Tibial artery (tissue), 4 donors: ENCODE results near the gene SVIP.
A peak's percentile ranks its signal among the peaks of the same experiment; 100 is the strongest.

Experiments used
- DNase-seq, 2 donors: peaks; one replicate each; pipeline ENCODE4 v3.0.0-alpha.2; 2019
- H3K27ac ChIP-seq, 2 donors: fragments of 200-600 bp; sonication (generic) in 1 of 2; 1 replicate in 1 of 2; 2 replicates in 1 of 2; pipeline ENCODE4 v1.5.1; 2018 to 2019; ENCODE audit warnings: mild to moderate bottlenecking in 1 of 2
- H3K27me3 ChIP-seq, 2 donors: fragments of 200-600 bp; sonication (generic) in 1 of 2; one replicate each; pipeline versions ENCODE4 v1.5.1 to v1.6.0; 2016 to 2019
- H3K36me3 ChIP-seq, 3 donors: fragments of 200-600 bp; sonication (generic) in 2 of 3; one replicate each; pipeline ENCODE4 v1.5.1; 2016 to 2019; ENCODE audit warnings: mild to moderate bottlenecking in 2 of 3
- H3K4me1 ChIP-seq, 4 donors: fragments of 200-600 bp; sonication (generic) in 2 of 4; 1 replicate in 3 of 4; 2 replicates in 1 of 4; pipeline ENCODE4 v1.5.1; 2016 to 2019
- H3K4me3 ChIP-seq, 2 donors: fragments of 200-600 bp; sonication (generic) in 1 of 2; 1 replicate in 1 of 2; 2 replicates in 1 of 2; pipeline ENCODE4 v1.5.1; 2018 to 2019; ENCODE audit warnings: mild to moderate bottlenecking in 2 of 2
- H3K9me3 ChIP-seq, 3 donors: fragments of 200-600 bp; sonication (generic) in 1 of 3; one replicate each; pipeline ENCODE4 v1.5.1; 2016 to 2019
- CTCF ChIP-seq, 2 experiments: fragments of 200-600 bp in 1 of 2; fragments of 450-650 bp in 1 of 2; IDR thresholded peaks; one replicate each; pipeline ENCODE4 v1.5.1; 2017 to 2019; ENCODE audit warnings: antibody characterized with exemption in 2 of 2, mild to moderate bottlenecking in 1 of 2, moderate library complexity in 1 of 2
- intact Hi-C: fragments of 100-400 bp; cut with DNase I; formaldehyde crosslinking; loops from one replicate; pipeline ENCODE4 v1.15.0; 2023; ENCODE audit warnings: low total_unique reads

SVIP gene

GRCh38 chr11:22830082-22830414 lies 447 bp upstream of the SVIP start:
- H3K27ac ChIP-seq = peak overlapping the region in 1 of 2 donors; percentile 17
- intact Hi-C loops = no loop called here
- no peaks in the 10 kb centered on the region for H3K9me3 ChIP-seq
- peaks cover 0 to 18% (median 0%) of the 10 kb centered on the region in 4 donors for H3K4me1 ChIP-seq
- peak overlapping the region; percentile 89 for H3K4me3 ChIP-seq
- H3K36me3 ChIP-seq = peaks cover 6 to 19% (median 15%) of the 10 kb centered on the region in 3 donors
- H3K27me3 ChIP-seq = no peaks in the 10 kb centered on the region
- TF ChIP-seq CTCF (IDR thresholded peaks at IDR 0.05) = no peak
- no peak for DNase-seq

GRCh38 chr11:22828373-22828772 lies 1.2 kb downstream of the SVIP start:
- no peaks in the 10 kb centered on the region for H3K27me3 ChIP-seq
- peak overlapping the region; percentile 89 for H3K4me3 ChIP-seq
- no peak overlapping the region for H3K27ac ChIP-seq
- DNase-seq = no peak
- no peaks in the 10 kb centered on the region for H3K9me3 ChIP-seq
- peaks cover 19 to 35% (median 30%) of the 10 kb centered on the region in 3 donors for H3K36me3 ChIP-seq
- peaks cover 0 to 18% (median 0%) of the 10 kb centered on the region in 4 donors for H3K4me1 ChIP-seq
- intact Hi-C loops = no loop called here
- no peak for TF ChIP-seq CTCF (IDR thresholded peaks at IDR 0.05)

GRCh38 chr11:22822203-22822602 lies 7.4 kb downstream of the SVIP start:
- H3K4me3 ChIP-seq = no peak overlapping the region
- intact Hi-C loops = no loop called here
- no peak for DNase-seq
- H3K27me3 ChIP-seq = no peaks in the 10 kb centered on the region
- no peak for TF ChIP-seq CTCF (IDR thresholded peaks at IDR 0.05)
- H3K9me3 ChIP-seq = no peaks in the 10 kb centered on the region
- no peaks in the 10 kb centered on the region for H3K4me1 ChIP-seq
- H3K36me3 ChIP-seq = peaks cover 55 to 92% (median 86%) of the 10 kb centered on the region in 3 donors
- H3K27ac ChIP-seq = no peak overlapping the region

- no peaks in the 10 kb centered on the region for H3K36me3 ChIP-seq
- intact Hi-C loops = no loop called here
- no peak overlapping the region for H3K27ac ChIP-seq
- no peak for TF ChIP-seq CTCF (IDR thresholded peaks at IDR 0.05)
- no peaks in the 10 kb centered on the region for H3K4me1 ChIP-seq
- H3K9me3 ChIP-seq = no peaks in the 10 kb centered on the region
- no peak overlapping the region for H3K4me3 ChIP-seq
- DNase-seq = no peak
- H3K27me3 ChIP-seq = no peaks in the 10 kb centered on the region
These were observed 19.7 kb downstream of the SVIP start for GRCh38 chr11:22809893-22810292.

- no peaks in the 10 kb centered on the region for H3K4me1 ChIP-seq
- H3K4me3 ChIP-seq = no peak overlapping the region
- H3K27me3 ChIP-seq = no peaks in the 10 kb centered on the region
- DNase-seq = no peak
- no peak for TF ChIP-seq CTCF (IDR thresholded peaks at IDR 0.05)
- intact Hi-C loops = no loop called here
- H3K9me3 ChIP-seq = no peaks in the 10 kb centered on the region
- H3K36me3 ChIP-seq = no peaks in the 10 kb centered on the region
- no peak overlapping the region for H3K27ac ChIP-seq
These were observed 20.9 kb downstream of the SVIP start for GRCh38 chr11:22808571-22809197.
